HCEC 1CT (cell line): ENCODE results near the gene RPL7A.
A peak's percentile ranks its signal among the peaks of the same experiment; 100 is the strongest.
"Not testable (repeated sequence)": the region's sequence is repeated elsewhere in the genome, so short reads cannot be mapped to it uniquely, and the experiment has no call there.

Experiments
- DNase-seq: peaks from one replicate; pipeline ENCODE4 v3.0.0-alpha.2; 2017

The RPL7A gene

DNA sequence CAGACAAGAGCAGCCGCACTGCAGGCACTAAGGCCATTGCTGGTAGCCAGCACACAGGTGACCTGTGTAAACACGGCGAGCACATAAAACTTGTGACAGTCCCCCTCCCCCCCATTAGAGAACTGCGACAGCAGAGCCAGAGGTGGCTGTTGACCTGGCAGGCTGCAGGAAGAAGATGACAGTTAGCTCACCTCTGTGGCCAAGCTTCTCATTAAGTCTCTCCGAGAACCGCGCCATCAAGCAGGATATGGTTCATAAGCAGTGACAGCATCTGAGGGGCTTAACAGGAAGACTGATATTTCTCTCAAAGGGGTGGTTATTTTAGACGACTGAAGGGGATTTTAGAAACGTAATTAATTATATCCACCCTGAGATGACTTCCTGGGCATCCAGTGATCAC, 22.7 kb downstream of the RPL7A start:
- no peak for DNase-seq

- DNase-seq = no peak
Observed at GRCh38 chr9:133371261-133371711, 23.3 kb downstream of the RPL7A start.

- DNase-seq = no peak
Observed at GRCh38 chr9:133372144-133372543, 24.1 kb downstream of the RPL7A start.

DNA sequence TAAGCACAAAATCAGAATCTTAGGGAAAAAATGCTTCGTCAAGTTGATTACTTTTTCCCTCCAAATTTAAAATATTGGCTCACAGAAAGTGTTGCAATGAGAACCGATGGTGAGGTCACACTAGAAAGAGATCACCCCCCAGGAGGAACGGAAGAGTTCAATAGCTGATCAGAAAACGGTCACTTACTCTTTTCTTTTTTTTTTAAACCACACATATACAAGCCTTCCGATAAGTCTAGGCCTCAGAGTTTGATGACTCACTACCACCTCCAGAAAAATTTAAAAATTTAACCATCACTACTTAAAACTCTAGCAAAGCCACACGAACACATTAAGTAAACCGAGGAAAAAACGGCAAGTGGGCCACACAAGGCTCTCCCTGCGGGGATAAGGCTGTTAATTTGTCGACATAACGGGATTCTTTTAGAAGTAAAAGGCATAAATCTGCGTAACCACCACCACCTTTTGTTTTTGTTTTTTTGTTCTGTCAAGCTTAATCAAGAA, 26.6 kb downstream of the RPL7A start:
- DNase-seq = peak; percentile 79

GRCh38 chr9:133375116-133375723, 27.2 kb downstream of the RPL7A start:
- peak; percentile 48 for DNase-seq

- DNase-seq = peak; percentile 96
Observed at GRCh38 chr9:133375724-133376654, 28.0 kb downstream of the RPL7A start, which contains the start of the genes STKLD1 and SURF4. Gene STKLD1 (plus strand): TSS chr9:133376366. CDS start chr9:133376474, 108 bp downstream. Gene SURF4 (minus strand): TSS chr9:133376060. CDS start chr9:133375969, 91 bp downstream.

DNA sequence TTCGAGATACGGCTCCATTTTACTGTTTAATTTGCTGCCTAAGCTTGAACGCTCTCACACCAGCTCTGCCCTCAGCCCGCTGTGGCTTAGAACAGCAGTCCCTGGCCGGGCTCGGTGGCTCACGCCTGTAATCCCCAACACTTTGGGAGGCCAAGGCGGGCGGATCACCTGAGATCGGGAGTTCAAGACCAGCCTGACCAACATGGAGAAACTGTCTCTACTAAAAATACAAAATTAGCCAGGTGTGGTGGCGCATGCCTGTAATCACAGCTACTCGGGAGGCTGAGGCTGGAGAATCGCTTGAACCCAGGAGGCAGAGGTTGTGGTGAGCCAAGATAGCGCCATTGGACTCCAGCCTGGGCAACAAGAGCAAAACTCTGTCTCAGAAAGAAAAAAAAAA, 29.3 kb downstream of the RPL7A start:
- DNase-seq = not testable (repeated sequence)

- DNase-seq = peak; percentile 23
Observed at GRCh38 chr9:133377721-133378216, 29.8 kb downstream of the RPL7A start.

GRCh38 chr9:133378408-133378962, 30.5 kb downstream of the RPL7A start:
- DNase-seq = no peak

GRCh38 chr9:133379153-133380086, 31.4 kb downstream of the RPL7A start:
- no peak for DNase-seq

DNA sequence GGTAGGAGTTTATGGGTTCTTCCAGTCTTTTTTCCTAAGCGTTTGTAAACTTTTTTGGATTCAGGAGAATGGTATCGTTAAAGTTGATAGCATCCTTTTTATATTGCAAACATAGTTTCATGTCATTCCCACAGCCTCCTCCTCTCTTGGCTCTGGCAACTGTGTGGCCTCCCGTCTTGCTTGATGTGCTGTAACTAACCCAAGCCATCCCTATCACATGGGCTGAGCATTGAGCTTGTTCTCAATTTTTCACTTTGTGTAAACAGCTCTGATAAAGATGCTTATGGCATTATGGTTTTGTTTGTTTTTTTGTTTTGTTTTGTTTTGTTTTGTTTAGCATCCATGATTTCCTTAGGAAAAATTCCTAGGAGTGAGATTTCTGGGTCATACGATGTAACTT, 32.7 kb downstream of the RPL7A start:
- no peak for DNase-seq

DNA sequence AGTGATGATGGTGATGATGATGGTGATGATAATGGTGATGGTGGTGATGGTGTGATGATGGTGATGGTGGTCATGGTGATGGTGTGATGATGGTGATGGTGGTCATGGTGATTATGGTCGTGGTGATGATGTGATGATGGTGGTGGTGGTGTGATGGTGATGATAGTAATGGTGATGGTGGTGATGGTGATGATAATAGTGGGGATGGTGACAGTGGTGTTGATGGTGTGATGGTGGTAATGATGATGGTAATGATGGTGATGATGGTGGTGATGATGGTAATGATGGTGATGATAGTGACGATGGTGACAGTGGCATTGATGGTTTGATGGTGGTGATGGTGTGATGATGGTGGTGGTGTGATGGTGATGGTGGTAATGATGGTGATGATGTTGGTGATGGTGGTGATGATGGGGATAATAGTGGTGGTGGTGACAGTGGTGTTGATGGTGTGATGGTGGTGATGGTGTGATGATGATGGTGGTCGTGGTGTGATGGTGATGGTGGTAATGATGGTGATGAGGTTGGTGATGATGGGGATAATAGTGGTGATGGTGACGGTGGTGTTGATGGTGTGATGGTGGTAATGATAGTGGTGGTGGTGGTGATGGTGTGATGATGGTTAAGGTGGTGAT, 34.6 kb downstream of the RPL7A start:
- DNase-seq = no peak

DNA sequence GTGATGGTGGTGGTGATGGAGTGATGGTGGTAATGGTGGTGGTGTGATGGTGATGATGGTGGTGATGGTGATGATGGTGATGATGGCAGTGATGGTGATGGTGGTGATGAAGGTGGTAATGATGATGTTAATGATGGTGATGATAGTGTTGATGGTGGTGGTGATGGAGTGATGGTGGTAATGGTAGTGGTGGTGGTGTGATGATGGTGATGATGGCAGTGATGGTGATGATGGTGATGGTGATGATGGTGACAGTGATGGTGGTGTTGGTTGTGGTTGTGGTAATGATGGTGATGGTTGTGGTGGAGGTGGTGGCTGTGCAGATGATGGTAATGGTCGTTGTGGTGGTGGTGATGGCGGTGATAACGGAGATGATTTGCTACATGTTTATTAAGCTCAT, 35.4 kb downstream of the RPL7A start:
- DNase-seq = no peak

GRCh38 chr9:133384736-133385321, 36.8 kb downstream of the RPL7A start:
- DNase-seq = no peak

DNA sequence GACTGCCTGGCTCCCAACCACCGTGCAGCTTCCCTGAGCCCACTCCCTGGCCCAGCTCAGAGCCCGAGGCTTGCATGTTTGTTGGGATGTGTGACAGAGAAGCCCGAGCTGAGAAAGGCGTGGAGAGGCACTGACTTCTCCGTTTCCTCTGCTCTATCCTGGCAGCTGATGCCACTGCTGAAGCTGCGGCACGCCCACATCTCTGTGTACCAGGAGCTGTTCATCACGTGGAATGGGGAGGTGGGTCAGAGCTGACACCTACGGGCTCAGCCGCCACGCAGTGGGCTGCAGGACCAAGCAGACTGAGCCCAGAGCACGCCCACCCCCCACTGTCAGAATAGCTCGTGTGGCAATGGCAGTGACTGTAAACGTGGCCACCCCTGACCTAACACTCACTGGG, 37.4 kb downstream of the RPL7A start:
- DNase-seq = no peak

DNA sequence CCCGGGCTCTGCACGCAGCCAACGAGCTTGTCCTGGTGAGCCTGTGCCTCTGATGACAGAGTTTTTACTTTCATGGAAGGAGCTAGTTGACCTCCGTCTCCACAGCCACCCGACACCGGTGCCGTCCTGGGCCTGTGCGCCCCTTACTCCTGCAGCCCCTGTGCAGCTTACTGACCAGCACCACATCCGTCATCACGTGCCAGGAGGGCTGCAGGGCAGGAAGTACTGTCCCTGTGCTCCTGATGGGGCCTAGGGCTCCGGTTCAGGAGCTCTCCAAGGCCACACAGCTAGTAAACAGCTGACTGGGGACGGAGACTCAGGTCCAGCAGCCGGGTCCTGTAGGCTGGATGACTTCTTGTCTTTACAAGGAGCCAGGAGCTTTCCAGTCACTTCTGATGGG, 38.3 kb downstream of the RPL7A start:
- DNase-seq = no peak

DNA sequence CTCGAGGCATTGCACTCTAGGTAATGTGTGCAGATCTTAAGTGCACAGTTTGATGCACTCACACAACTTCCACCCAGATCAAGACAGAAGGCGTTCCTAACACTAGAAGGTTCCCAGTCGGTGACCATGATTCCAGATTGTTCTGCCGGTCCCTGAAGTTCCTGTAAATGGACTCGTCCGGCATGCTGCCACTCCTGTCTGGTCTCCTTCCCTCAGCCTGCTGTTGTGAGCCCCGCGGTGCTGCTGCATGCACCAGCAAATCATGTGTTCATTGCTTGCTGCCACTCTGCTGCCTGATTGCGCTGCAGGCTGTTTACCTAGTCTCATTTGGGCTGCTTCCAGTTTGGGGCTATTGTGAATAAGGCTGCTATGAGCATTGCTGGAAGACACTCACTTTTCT, 39.7 kb downstream of the RPL7A start:
- no peak for DNase-seq

GRCh38 chr9:133389025-133389557, 41.1 kb downstream of the RPL7A start:
- no peak for DNase-seq

DNA sequence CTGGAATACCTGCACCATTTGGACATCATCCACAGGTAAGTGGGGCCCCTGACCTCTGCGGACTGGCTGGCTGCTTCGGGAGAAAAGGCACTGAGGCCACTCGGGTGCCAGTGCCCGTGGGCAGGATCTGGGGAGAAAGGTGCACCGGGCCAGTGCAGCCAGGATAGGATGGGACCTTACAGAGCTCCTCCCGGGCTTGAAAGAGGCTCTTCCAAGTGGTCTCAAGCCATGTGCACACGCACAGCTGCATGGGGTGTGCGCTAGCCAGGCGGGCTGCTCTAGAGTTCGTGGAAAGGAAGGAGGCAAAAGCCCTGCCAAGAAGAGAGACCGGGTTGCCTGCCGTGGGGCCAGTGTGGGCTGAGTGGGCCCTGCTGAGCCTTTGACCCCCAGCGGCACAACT, 41.5 kb downstream of the RPL7A start:
- no peak for DNase-seq

DNA sequence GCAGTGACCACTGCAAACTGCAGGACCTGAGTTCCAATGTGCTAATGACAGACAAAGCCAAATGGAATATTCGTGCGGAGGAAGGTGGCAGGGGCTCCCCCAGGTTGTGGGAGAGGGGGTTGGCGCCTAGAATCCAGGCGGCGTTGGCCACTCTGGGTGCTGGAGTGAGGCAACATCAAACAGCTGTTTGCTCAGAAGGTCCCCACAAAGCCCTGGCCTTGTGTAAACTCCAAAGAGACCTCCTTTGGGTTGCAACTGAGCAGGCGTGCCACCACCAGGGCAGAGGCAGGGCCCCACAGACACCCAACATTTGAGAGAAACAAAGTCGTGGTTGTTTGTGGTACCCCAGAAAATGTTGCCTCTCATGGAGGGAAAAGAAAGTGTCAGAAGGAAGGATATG, 42.7 kb downstream of the RPL7A start:
- DNase-seq = no peak

DNA sequence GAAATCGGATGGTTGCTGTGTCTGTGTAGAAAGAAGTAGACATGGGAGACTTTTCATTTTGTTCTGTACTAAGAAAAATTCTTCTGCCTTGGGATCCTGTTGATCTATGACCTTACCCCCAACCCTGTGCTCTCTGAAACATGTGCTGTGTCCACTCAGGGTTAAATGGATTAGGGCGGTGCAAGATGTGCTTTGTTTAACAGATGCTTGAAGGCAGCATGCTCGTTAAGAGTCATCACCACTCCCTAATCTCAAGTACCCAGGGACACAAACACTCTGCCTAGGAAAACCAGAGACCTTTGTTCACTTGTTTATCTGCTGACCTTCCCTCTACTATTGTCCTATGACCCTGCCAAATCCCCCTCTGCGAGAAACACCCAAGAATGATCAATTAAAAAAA, 43.4 kb downstream of the RPL7A start:
- DNase-seq = not testable (repeated sequence)
